Adrenal gland (tissue), 5 donors: ENCODE data around the gene TSHZ2.

Experiments used
- POLR2A ChIP-seq, 2 donors: fragments of 450-650 bp; IDR thresholded peaks; one replicate each; pipeline ENCODE4 v1.6.1; 2017; ENCODE audit warnings: antibody characterized with exemption in 2 of 2, mild to moderate bottlenecking in 2 of 2, moderate library complexity in 1 of 2
- TF ChIP-seq, protein P1 (sequence below), 6 experiments: fragments of 450-650 bp in 4 of 6; fragments of 200-600 bp in 2 of 6; sonication (generic) in 1 of 6; IDR thresholded peaks; 1 replicate in 5 of 6; 2 replicates in 1 of 6; pipeline versions ENCODE4 v1.5.1 to v1.8.0; 2016 to 2021; ENCODE audit warnings: antibody characterized with exemption in 6 of 6, mild to moderate bottlenecking in 2 of 6, moderate library complexity in 1 of 6
- donor health status: DM: no; HTN: no; CAD: no.

- TF ChIP-seq POLR2A (IDR thresholded peaks at IDR 0.05) = no peak
- TF ChIP-seq, protein P1, sequence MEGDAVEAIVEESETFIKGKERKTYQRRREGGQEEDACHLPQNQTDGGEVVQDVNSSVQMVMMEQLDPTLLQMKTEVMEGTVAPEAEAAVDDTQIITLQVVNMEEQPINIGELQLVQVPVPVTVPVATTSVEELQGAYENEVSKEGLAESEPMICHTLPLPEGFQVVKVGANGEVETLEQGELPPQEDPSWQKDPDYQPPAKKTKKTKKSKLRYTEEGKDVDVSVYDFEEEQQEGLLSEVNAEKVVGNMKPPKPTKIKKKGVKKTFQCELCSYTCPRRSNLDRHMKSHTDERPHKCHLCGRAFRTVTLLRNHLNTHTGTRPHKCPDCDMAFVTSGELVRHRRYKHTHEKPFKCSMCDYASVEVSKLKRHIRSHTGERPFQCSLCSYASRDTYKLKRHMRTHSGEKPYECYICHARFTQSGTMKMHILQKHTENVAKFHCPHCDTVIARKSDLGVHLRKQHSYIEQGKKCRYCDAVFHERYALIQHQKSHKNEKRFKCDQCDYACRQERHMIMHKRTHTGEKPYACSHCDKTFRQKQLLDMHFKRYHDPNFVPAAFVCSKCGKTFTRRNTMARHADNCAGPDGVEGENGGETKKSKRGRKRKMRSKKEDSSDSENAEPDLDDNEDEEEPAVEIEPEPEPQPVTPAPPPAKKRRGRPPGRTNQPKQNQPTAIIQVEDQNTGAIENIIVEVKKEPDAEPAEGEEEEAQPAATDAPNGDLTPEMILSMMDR (IDR thresholded peaks at IDR 0.05) = no peak
Measured at GRCh38 chr20:53365076-53365475, 392.9 kb downstream of the TSHZ2 start.
